GM21737 (cell line): Measurements from ENCODE around the gene PATE4.

ENCODE experiments used
- ATAC-seq: cut with Tn5 transposase; IDR thresholded peaks from one replicate; pipeline ENCODE4 v1.9.1; 2021; ENCODE audit warnings: mild to moderate bottlenecking, moderate library complexity; ENCODE audit not compliant: unreplicated experiment

The PATE4 gene

GRCh38 chr11:125886997-125887372 is 53.9 kb downstream of the PATE4 start:
- peak; percentile 23 for ATAC-seq

- peak; percentile 88 for ATAC-seq
These were observed 54.5 kb downstream of the PATE4 start, which contains the start of gene HYLS1 for GRCh38 chr11:125887373-125888324. HYLS1 (plus strand) TSS chr11:125887668; CDS start chr11:125899369, 11,701 bp downstream.
